GM18951 (cell line): ENCODE measurements around the gene NUP205.

Experiments
- POLR2A ChIP-seq: IDR thresholded peaks from 4 replicates; pipeline ENCODE4 v1.6.1; 2011; ENCODE audit warnings: mild to moderate bottlenecking; ENCODE audit not compliant: insufficient read length, insufficient read depth; ENCODE audit errors: extremely low read depth
- in situ Hi-C: fragments of 300-500 bp; cut with MboI; formaldehyde crosslinking; loops from one replicate; pipeline ENCODE4 v1.12.0; 2022; ENCODE audit warnings: low sequenced_read_pairs, mixed read lengths, inconsistent platforms; ENCODE audit not compliant: unreplicated experiment

Gene NUP205

DNA sequence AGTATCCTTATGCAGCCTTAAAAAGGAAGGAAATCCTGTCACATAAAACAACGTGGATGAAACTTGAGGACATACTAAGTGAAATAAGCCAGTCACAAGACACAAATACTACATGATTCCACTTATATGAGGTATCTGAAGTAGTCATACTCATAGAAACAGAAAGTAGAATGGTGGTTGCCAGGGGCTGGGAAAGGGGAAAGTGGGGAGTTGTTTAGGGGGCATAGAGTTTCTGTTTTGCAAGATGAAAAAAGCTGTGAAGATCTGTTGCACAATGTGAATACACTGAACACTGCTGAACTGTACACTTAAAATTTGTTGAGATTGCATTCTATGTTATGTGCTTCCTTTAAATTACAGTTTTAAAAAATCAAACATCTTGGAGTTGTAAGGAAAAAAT, 2.9 kb downstream of the NUP205 start:
- in situ Hi-C loops = no loop called here

DNA sequence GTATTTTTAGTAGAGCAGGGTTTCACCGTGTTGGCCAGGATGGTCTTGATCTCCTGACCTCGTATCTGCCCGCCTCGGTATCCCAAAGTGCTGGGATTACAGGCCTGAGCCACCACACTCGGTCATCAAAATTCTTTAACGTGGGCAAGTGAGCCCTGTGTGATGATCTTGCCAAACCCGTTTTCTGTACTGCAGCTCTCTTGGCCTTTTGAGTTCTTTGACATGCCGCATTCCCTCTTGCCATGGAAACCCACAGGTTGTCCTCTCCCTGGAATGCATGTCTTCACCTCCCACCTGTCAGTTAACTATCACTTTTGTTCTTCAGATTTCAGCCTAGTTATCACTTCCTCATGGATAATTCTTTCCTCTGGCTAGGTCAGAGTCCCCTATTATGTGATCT, 5.0 kb downstream of the NUP205 start:
- in situ Hi-C loops = no loop called here

More for the DNA sequence above, 2.9 kb downstream of the NUP205 start:
- TF ChIP-seq POLR2A = no peak

DNA sequence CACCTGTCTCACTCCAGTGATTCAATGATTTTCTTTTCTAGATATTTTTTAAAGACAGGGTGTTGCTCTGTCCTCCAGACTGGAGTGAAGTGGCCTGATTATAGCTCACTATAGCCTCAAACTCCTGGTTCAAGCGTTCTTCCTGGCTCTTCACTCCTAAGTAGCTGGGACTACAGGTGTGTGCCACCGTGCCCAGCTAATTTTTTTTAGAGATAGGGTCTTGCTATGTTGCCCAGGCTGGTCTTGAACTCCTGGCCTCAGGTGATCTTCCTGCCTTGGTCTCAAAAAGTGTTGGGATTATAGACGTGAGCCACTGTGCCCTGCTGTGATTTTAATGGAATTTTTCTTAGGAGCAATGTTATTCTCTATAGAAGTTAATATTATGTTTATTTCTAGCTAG, 14.1 kb downstream of the NUP205 start:
- in situ Hi-C loops = no loop called here
- TF ChIP-seq POLR2A = no peak

More for the DNA sequence above, 5.0 kb downstream of the NUP205 start:
- TF ChIP-seq POLR2A = no peak

DNA sequence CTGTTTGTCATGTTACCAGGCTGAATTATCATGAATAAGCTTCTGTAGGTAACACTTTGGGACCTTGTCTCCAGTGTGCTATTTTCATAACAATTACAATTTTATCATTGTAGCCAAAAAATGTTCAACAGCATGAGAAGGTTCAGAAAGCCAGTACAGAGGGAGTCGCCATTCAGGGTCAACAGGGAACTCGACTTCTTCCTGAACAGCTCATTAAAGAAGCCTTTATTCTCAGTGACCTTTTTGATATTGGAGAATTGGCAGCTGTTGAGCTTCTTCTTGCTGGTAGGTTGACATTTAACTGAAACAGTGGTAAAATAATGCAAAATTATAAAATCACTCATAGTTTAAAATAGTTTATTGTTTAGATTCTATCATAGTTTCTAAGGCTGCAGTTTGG, 15.8 kb downstream of the NUP205 start:
- in situ Hi-C loops = no loop called here
- TF ChIP-seq POLR2A = no peak

DNA sequence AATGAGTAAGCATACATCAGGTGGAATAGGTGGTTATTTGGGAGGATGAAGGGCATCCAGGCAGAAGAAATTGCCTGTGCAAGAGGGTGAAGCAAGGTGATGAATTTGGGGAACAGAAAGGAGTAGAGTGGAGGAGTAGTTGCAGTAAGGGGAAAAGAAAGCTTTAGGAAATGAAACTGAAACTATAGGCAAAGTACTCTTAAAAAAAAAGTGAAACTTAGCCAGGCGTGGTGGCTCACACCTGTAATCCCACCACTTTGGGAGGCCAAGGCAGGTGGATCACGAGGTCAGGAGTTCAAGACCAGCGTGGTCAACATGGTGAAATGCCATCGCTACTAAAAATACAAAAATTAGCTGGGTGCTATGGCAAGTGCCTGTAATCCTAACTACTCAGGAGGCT, 17.6 kb downstream of the NUP205 start:
- no peak for TF ChIP-seq POLR2A
- in situ Hi-C loops = no loop called here

DNA sequence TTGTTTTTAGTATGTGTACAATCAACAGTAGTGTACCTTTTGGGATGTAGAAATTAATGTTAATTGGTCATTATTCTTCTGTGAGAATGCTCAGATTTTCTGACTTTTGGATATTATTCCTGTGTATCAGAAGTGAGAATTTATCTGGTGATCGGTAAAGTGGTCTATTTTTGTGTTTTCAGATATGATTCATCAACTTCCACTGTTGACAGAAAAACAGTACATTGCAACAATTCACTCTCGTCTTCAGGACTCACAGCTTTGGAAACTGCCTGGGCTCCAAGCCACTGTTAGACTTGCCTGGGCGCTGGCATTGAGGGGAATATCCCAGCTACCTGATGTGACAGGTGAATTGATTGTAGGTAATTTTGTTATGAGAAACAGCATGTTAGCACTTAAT, 20.9 kb downstream of the NUP205 start:
- no peak for TF ChIP-seq POLR2A
- in situ Hi-C loops = no loop called here

DNA sequence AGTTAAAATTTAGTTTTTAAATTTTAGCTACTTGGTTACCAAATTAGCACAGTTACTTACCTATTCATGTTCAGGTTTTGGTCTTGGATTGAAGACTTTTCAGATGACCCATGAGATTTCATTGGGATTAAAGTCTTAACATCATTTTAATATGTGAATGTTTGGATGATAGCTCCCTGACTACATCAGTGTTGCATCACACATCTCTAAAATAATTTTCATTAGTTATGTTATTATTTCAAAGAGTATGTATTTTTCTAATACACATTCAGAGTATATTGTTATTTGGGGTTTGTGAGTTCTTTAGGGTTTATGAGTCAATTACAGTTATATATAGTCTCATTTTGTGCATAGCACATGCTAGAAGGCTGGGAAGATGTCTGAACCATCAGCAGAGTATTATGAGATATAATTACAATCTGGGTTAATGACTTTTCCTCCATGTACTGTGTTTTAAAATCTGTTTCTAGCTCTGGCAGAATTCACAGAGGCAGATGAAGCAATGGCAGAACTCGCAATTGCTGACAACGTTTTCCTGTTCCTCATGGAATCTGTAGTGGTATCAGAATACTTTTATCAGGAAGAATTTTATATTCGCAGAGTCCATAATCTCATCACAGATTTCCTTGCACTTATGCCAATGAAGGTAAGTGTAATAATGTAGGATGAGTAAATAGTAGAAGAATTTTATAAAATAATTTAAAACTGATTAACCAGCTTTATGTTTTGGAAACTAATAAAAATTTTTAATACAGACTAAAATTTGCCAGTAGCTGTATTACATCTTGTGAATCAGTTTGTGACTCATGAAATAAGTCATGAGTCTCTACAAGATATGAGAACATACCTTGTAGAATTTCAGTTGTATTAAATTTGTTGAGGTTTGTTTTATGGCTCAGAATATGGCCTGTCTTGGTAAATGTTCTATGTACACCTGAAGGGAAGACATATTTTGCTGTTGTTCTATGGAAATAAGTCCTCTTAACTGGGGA, 26.9 kb downstream of the NUP205 start:
- in situ Hi-C loops = no loop called here
- no peak for TF ChIP-seq POLR2A

DNA sequence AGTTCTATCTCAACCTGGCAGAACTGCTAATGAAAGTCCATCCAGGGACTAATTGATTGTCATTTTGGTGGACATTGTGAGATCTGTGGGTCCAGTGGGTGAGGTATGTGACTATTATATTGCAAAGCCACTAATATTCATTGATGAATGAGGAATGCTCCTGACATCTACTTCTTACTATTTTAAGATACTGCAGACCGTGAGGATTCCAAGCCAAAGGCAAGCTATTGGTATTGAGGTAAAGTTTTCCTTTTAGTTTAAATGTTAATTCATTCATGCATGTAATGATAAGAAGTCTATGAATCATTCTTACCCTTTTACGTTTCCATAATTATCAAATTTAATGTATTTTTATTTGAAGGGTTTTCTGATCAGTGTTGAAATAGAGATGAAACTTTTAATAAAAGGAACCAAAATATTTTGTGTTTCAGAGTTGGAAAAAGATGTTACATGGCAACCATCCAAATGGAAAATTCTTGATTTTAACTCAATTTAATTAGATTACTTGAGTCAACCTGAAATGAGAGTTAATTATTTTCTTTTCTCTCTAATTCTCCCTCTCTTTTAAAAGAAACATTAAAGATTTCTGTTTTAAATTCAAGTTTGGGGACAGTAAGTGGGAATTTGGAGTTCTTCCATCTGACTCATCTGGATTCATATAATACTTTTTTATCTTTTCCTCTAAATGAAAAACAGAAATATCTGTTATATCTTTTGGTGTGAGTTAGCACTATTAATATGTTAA, 39.6 kb downstream of the NUP205 start:
- in situ Hi-C loops = no loop called here
- no peak for TF ChIP-seq POLR2A

DNA sequence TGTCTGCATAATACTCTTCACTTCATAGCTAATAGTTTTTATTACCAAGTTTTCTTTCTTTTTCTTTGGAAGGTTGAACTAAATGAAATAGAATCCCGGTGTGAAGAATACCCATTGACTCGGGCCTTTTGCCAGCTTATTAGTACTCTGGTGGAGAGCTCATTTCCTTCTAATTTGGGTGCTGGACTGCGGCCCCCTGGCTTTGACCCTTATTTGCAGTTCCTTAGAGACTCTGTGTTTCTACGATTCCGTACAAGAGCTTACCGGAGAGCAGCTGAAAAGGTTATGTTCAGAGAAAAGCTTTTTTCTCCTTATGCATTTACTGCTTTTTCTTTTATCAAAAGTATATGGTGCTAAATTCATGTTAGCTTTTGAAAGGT, 40.2 kb downstream of the NUP205 start:
- in situ Hi-C loops = no loop called here
- TF ChIP-seq POLR2A = no peak

DNA sequence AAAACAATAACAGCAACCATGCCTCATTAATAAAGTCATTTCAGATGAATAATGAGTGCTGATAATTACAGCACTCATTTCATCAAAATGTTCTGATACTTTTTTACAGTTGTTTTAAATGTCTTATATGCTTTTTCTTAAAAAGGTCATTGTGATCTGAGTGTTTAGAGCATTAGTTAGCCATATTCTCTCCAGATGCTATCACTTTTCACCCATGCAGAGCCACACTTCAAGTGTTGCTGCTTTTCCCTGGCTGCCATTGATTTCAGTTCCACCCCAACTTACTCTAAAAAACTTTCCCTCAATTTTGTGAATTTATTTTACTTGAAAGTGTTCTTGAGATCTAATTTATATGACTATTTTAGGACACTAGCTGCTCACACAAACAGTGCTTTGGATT, 41.8 kb downstream of the NUP205 start:
- in situ Hi-C loops = no loop called here
- TF ChIP-seq POLR2A = no peak

DNA sequence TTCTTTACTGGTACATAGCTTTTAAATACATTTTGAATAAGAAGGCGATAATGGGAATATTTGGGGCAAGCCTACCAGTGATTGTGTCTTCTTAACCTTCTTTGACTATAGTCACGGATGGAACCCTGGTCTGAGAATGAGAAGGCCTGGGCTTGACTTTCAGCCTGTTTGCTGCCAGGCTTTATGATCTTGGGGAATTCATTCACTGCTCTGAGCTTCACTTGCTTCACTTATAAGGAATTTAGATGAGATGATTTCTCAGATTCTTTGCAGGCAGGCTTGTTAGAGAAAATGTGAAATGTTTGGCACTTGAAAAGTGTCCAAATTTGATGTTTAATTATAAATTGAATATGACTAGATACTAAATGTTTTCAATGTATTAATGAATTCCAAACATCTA, 42.5 kb downstream of the NUP205 start:
- no peak for TF ChIP-seq POLR2A
- in situ Hi-C loops = no loop called here

DNA sequence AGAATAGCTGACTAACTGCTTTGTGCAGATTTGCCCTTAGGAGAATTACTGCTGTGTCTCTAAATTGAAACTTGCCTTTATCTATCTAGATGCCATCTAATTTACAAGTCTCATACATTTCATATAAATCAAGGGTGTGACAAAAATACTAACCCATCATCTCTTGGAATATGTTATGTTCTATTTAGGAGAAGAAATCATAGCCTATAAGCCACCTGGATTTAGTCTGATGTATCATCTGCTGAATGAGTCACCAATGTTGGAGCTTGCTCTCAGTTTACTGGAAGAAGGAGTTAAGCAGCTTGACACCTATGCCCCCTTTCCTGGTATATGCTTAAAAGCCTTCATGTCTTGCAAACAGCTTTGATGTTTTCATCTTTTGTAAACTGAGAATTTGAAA, 43.5 kb downstream of the NUP205 start:
- TF ChIP-seq POLR2A = no peak
- in situ Hi-C loops = no loop called here

DNA sequence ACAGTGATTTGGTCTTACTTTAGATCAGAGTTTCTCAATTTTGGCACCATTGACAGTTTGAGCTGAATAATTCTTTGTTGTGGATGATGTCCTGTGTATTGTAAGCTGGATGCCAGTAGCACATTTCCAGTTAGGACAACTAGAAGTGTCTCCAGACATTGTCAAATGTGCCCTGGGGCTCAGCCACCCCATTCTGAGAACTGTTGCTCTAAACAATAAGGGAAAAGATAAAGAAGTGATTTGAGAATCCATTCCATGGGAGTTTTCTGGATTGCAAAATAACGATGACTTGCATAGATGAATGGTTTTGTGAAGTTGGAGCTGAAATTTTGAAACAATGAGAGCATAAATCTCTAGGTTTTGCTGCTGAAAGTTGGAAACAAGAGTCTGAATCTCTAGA, 44.6 kb downstream of the NUP205 start:
- in situ Hi-C loops = no loop called here
- no peak for TF ChIP-seq POLR2A

DNA sequence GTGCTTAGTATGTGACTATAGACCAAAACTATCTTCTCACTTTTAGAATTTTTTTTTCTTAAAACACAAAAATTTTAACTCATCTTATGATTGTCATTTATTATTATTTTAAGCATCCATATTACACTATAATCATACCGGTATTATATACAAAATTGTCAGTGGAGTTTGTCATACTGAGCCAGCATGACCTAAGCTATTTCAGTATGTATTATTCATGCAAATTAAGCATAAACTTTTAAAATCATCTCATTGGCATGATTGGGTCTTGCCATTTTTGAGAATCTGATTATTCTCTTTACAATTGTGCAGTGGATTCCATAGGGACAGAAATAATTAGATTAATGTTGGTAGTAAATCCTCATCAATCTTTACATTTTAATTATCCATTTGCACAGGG, 58.4 kb downstream of the NUP205 start:
- in situ Hi-C loops = no loop called here

More for the DNA sequence above, 58.4 kb downstream of the NUP205 start:
- no peak for TF ChIP-seq POLR2A
